ENCODE results near the gene OTP.

GRCh38 chr5:77599679-77600078 lies 38.8 kb downstream of the OTP start:
- TF ChIP-seq, protein P1, sequence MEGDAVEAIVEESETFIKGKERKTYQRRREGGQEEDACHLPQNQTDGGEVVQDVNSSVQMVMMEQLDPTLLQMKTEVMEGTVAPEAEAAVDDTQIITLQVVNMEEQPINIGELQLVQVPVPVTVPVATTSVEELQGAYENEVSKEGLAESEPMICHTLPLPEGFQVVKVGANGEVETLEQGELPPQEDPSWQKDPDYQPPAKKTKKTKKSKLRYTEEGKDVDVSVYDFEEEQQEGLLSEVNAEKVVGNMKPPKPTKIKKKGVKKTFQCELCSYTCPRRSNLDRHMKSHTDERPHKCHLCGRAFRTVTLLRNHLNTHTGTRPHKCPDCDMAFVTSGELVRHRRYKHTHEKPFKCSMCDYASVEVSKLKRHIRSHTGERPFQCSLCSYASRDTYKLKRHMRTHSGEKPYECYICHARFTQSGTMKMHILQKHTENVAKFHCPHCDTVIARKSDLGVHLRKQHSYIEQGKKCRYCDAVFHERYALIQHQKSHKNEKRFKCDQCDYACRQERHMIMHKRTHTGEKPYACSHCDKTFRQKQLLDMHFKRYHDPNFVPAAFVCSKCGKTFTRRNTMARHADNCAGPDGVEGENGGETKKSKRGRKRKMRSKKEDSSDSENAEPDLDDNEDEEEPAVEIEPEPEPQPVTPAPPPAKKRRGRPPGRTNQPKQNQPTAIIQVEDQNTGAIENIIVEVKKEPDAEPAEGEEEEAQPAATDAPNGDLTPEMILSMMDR (conservative IDR thresholded peaks at IDR 0.05 in 1 of 2, IDR thresholded peaks at IDR 0.05 in 1 of 2; ENCODE audit: low read depth in 1 of 2, low read length in 2 of 2), result no peak
- TF ChIP-seq EZH2 (IDR thresholded peaks at IDR 0.05; ENCODE audit: low read length, missing control alignments), result no peak
